Measurements from ENCODE around the gene TDP1. TPM values are rescaled to one million over a fixed set of nuclear protein-coding genes. Genes with fewer than 3 reads are reported as not detected.

The TDP1 gene
- total RNA-seq, 1 experiment from 2014 or later: 42.9 TPM

DNA sequence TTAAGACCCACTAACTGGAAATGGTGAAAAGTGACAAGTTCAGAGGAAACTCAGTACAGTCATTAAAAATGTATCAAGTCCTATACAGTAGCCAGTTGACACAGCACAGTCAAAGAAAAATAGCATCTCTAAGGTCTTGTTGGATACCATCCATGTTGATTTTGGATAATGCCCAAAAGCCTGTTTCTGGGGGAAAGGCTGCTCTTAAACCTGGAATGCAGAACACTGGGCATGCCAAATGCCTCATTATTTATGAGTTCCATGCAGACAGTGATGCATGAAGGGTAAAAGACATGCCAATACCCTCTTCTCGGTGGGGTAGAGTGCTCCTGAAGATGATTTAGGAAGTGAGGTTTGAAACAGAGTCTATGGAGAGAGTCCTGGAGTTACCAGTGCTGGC lies 135.7 kb downstream of the TDP1 start:
- Histone ChIP-seq H3K9me2 (replicated peaks; ENCODE audit: low read length) (no peaks in the 10 kb centered on the region), H3K27ac (ENCODE audit: low read length) (0 out of 2 replicates have a peak overlapping the region, but pooled peaks have one; percentile 13), H3K9ac (ENCODE audit: low read length) (no peak overlapping the region), H3K9me3 (ENCODE audit: low read length) (no peaks in the 10 kb centered on the region), H3K4me3 (ENCODE audit: low read length) (no peak overlapping the region), H2AFZ (ENCODE audit: low read length) (no peak overlapping the region), H3K4me1 (ENCODE audit: insufficient read depth, low read length) (peaks cover 24% of the 10 kb centered on the region), H3K27me3 (ENCODE audit: low read length) (no peaks in the 10 kb centered on the region), H3K4me2 (ENCODE audit: low read length) (peak overlapping the region; percentile 64), H3K79me2 (ENCODE audit: low read length) (no peaks in the 10 kb centered on the region), H3K36me3 (ENCODE audit: low read depth, low read length) (no peaks in the 10 kb centered on the region), H3F3A (ENCODE audit: low read length, unreplicated experiment) (no peaks in the 10 kb centered on the region), H4K20me1 (ENCODE audit: low read length) (no peaks in the 10 kb centered on the region)
- intact Hi-C loops (cut with micrococcal nuclease): loop anchor here (5.0 kb wide), 1 partner anchor 39 kb away; no protein-coding TSS in a partner anchor
- ATAC-seq (peak; percentile 74), DNase-seq (peak; percentile 93)
- CTCF ChIA-PET: interaction anchor here (0.5 kb wide), 1 partner anchor 18 kb away, joined by 3 read pairs; no protein-coding TSS in a partner anchor
- no TSS peak for BruUV-seq (replicated peaks)
- POLR2A ChIA-PET (ENCODE audit: unreplicated experiment): no interaction called here
- TF ChIP-seq, protein P1, sequence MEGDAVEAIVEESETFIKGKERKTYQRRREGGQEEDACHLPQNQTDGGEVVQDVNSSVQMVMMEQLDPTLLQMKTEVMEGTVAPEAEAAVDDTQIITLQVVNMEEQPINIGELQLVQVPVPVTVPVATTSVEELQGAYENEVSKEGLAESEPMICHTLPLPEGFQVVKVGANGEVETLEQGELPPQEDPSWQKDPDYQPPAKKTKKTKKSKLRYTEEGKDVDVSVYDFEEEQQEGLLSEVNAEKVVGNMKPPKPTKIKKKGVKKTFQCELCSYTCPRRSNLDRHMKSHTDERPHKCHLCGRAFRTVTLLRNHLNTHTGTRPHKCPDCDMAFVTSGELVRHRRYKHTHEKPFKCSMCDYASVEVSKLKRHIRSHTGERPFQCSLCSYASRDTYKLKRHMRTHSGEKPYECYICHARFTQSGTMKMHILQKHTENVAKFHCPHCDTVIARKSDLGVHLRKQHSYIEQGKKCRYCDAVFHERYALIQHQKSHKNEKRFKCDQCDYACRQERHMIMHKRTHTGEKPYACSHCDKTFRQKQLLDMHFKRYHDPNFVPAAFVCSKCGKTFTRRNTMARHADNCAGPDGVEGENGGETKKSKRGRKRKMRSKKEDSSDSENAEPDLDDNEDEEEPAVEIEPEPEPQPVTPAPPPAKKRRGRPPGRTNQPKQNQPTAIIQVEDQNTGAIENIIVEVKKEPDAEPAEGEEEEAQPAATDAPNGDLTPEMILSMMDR (conservative IDR thresholded peaks at IDR 0.05; ENCODE audit: low read depth, low read length): no peak
- TF ChIP-seq EZH2phosphoT487 (IDR thresholded peaks at IDR 0.05; ENCODE audit: borderline replicate concordance, low read length) (no peak), EZH2 (IDR thresholded peaks at IDR 0.05; ENCODE audit: low read length, unreplicated experiment) (no peak)

DNA sequence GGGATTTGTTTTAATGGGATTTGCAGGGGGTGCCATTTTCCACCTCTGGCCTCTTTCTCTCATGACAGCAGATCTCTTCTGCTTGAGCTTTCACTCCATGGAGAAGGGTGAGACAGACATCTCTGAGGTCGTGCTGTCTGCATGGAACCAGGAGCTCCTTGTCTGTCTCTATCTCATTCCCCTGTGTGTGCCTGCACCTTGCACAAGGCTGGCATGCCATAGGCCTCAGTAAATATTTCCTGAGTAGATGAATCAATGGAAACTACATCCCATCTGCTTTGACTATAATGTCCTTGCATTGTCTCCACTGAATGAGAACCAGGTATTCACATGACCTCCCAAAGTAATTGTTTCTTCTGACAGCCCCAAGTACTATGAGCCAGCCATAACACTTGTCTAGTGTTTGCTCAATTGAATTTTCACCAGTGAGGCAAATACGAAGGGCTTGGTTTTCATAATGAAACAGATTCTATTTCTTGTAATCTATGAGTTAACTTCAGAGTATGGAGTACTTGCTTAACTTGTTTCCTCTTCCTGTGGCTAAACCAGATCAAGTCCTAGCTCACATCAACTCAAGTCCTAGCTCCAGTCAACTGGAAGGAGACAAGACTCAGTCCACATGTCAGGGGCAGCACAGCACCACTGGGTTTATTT lies 138.3 kb downstream of the TDP1 start:
- DNase-seq (peak; percentile 88), ATAC-seq (peak; percentile 77)
- no peaks in the 10 kb centered on the region for H3K9me3 ChIP-seq (ENCODE audit: low read length)
- peak overlapping the region; percentile 40 for H3K4me2 ChIP-seq (ENCODE audit: low read length)
- H3K27me3 ChIP-seq (ENCODE audit: low read length): no peaks in the 10 kb centered on the region
- peak overlapping the region; percentile 52 for H3K27ac ChIP-seq (ENCODE audit: low read length)
- no peaks in the 10 kb centered on the region for H3K79me2 ChIP-seq (ENCODE audit: low read length)
- H2AFZ ChIP-seq (ENCODE audit: low read length): no peak overlapping the region
- CTCF ChIA-PET: no interaction called here
- TF ChIP-seq, protein P1 (conservative IDR thresholded peaks at IDR 0.05; ENCODE audit: low read depth, low read length): no peak
- TF ChIP-seq EZH2 (IDR thresholded peaks at IDR 0.05; ENCODE audit: low read length, unreplicated experiment) (no peak), EZH2phosphoT487 (IDR thresholded peaks at IDR 0.05; ENCODE audit: borderline replicate concordance, low read length) (no peak)
- no TSS peak for BruUV-seq (replicated peaks)
- no peaks in the 10 kb centered on the region for H3K9me2 ChIP-seq (replicated peaks; ENCODE audit: low read length)
- H4K20me1 ChIP-seq (ENCODE audit: low read length): no peaks in the 10 kb centered on the region
- H3K36me3 ChIP-seq (ENCODE audit: low read depth, low read length): no peaks in the 10 kb centered on the region
- POLR2A ChIA-PET (ENCODE audit: unreplicated experiment): no interaction called here
- no peaks in the 10 kb centered on the region for H3F3A ChIP-seq (ENCODE audit: low read length, unreplicated experiment)
- no peak overlapping the region for H3K9ac ChIP-seq (ENCODE audit: low read length)
- 0 out of 2 replicates have a peak overlapping the region, but pooled peaks have one; percentile 7 for H3K4me3 ChIP-seq (ENCODE audit: low read length)
- H3K4me1 ChIP-seq (ENCODE audit: insufficient read depth, low read length): peaks cover 24% of the 10 kb centered on the region
- intact Hi-C loops (cut with micrococcal nuclease): loop anchor here (5.0 kb wide), 1 partner anchor 42 kb away; no protein-coding TSS in a partner anchor

Other genes with a start within 250 kb of the TDP1 start
- 7.0 and 10.0 TPM in 2 replicates for gene EFCAB11, start 1.2 kb upstream of the TDP1 start, total RNA-seq (2014; rRNA removed)
- gene KCNK13, start 106.1 kb downstream of the TDP1 start, total RNA-seq (2014; rRNA removed): 0.17 and 0.58 TPM in 2 replicates

Measured in PC-3 (cell line).